IPS-11a (cell line): ENCODE results near the gene OR2H2.

Experiments used
- H3K4me3 ChIP-seq: one replicate; pipeline ENCODE4 v1.5.1; 2013; ENCODE audit warnings: low read depth, low read length, control low read depth

The OR2H2 gene

DNA sequence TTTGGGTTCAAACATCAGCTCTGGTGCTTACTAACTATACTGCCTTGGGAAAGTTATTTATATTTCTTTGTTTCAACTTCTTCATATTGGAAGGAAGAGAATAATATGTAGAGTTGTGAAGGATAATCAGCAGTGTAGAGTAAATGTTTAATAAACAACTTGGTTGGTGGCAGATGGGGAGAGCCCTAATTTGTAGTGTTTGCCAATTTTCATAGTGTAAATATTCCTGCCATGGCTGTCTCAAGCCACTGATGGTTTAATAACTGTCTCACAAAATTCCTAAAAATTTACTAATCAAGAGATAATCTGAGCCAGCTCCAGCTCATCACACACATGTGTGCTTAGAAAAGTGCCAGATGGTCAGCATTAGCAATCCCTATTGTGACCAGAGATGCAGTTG is at the start of gene OR2H2:
Gene OR2H2 (plus strand): TSS at position 301 of the 400 bp plus-strand sequence. CDS start 2,824 bp downstream, outside the sequence.
- no peak within 1 kb of the TSS for H3K4me3 ChIP-seq

DNA sequence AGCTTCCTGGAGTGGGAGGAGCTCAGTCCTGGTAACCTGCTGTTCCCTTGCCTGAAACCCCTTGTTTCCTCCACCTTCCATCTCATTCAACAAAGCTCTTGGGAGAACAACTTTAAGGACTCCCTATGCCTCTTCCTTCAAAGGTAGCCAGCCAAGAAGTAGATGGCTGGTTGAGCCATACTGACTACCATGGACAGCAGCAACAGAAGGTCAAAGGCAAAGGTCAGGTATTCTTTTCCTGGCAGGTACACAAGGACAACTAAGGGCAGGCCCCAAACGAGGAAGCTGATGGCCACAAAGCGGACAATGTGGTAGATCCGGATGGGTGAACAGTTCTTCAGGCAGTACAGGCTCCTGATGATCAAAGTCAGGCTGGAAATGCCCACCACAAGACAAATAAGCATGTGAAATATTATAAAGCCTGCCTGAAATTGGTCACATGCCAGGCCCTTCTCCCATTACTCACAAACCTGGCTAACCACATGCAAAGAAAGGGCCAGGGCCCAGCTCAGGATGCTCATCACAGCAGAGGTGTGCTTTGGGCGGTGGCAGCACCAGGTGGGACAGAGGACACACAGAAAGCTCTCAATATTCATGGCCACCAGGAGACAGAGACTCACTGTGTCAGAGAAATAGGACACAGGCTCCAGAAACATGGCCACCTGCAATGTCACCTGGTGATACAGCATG is 47.1 kb upstream of the OR2H2 start:
- no peak overlapping the region for H3K4me3 ChIP-seq

- H3K4me3 ChIP-seq = no peak overlapping the region
These were observed 37.3 kb upstream of the OR2H2 start for GRCh38 chr6:29547573-29547972.

- no peak overlapping the region for H3K4me3 ChIP-seq
These were observed 32.3 kb upstream of the OR2H2 start for GRCh38 chr6:29552512-29553051.

- H3K4me3 ChIP-seq = peak overlapping the region; percentile 31
These were observed 31.5 kb upstream of the OR2H2 start for GRCh38 chr6:29553268-29554057.

- H3K4me3 ChIP-seq = no peak overlapping the region
These were observed 30.2 kb upstream of the OR2H2 start for GRCh38 chr6:29554764-29555163.

- H3K4me3 ChIP-seq = no peak overlapping the region
These were observed 27.6 kb upstream of the OR2H2 start for GRCh38 chr6:29557320-29557719.

DNA sequence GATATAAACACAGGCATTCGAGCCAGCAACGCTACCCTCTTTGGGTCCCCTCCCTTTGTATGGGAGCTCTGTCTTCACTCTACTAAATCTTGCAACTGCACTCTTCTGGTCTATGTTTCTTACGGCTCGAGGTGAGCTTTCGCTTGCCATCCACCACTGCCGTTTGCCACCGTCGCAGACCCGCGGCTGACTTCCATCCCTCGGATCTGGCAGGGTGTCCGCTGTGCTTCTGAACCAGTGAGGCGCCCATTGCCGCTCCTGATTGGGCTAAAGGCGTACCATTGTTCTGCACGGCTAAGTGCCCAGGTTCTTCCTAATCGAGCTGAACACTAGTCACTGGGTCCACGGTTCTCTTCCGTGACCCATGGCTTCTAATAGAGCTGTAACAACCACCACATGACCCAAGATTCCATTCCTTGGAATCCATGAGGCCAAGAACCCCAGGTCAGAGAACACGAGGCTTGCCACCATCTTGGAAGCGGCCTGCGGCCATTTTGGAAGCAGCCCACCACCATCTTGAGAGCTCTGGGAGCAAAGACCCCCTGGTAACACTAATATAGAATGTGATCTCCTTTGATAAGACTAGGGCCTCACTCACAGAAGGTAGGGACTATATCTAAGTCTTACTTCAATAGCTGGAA is 26.4 kb upstream of the OR2H2 start:
- no peak overlapping the region for H3K4me3 ChIP-seq

- H3K4me3 ChIP-seq = no peak within 1 kb of the TSS
These were observed 25.2 kb upstream of the OR2H2 start, which contains the start of gene UBD for GRCh38 chr6:29559524-29560287. UBD (minus strand) TSS chr6:29559732; CDS start chr6:29559701, 31 bp downstream.

DNA sequence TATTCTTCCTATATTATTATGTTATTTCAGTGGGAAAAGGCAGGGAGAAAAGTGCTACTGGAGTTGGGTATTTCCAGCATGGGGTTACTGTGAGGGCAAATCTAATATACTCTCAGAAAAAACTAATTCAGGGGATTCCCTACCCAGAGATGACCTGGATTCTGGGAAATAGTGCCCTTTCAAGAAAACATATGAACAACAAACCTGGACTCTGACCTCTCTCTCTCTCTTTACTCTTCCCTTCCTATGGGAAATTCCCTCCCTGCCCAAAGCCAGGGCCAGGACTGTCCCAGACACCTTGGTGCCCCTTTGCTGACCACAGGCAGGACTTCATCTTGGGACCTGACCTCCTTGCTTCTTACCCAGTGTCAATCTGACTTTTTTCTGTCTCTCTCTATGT is 23.8 kb upstream of the OR2H2 start:
- no peak overlapping the region for H3K4me3 ChIP-seq

DNA sequence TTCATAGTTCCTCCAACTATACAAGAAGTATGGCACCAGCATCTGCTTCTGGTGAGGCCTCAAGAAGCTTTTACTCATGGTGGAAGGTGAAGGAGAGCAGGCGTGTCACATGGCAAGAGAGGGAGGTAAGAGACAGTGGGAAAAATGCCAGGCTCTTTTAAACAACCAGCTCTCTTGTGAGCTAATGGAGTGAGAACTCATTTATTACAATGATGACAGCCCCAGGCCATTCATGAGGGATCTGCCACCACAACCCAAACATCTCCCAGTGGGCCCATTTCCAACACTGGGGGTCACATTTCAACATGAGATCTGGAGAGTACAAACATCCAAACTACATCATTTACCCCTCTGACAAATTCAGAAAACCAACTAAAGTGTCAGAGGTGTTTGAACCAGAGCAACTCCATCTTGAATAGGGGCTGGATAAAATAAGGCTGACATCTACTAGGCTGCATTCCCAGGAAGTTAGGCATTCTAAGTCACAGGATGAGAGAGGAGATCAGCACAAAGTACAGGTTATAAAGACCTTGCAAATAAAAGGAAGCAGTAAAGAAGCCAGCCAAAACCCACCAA is 23.2 kb upstream of the OR2H2 start:
- no peak overlapping the region for H3K4me3 ChIP-seq

GRCh38 chr6:29563435-29563965 is 21.4 kb upstream of the OR2H2 start:
- no peak overlapping the region for H3K4me3 ChIP-seq

DNA sequence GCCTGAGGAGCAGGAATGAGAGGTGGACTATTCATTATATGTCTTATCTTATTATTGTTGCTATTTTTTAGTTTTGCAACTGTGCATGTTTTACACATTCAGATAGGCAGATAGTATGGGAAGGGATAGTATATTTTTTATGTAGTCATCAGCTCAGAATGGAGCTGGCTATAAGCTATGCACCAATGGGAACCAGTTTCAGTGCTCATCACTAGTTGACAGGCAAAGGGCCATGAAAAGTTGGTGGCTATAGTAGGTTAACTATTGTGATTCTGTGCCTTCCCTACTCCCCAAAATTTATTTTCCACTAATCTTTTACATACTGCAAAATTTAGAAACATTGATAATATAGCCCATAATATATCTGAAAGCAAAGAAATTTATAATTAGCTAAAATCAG is 20.0 kb upstream of the OR2H2 start:
- no peak overlapping the region for H3K4me3 ChIP-seq

DNA sequence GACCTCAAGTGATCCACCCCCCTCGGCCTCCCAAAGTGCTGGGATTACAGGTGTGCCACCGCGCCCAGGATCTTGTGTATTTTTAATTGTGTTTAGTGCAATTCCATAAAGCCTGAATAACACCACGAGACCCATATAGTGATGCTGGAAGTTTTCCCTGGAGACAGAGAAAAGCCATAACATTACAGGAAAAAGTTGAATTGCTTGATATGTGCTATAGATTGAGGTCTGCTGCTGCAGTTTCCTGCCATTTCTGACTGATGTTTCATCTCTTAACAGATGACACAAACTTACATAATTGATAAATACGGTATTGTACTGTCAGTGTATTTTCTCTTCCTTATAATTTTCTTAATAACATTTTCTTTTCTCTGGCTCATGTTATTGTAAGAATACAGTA is 18.1 kb upstream of the OR2H2 start:
- no peak overlapping the region for H3K4me3 ChIP-seq

DNA sequence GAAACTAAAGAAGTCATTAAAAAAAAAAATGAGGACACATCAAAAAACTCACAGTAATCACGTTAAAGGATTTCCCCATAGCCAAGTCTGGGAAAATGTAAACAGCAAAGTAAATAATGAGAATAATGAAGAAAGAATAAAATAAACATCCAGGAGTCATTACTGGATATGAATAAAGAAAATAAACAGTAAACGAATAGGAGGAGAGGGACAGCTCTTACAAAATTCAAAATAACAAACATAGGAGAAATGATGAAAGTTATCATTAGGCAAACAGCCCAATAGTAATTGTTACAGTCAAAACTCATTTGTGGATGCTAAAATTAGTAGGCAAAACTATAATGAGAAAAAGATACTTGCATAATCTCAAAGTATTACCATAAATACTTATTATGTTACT is 17.4 kb upstream of the OR2H2 start:
- H3K4me3 ChIP-seq = no peak overlapping the region

DNA sequence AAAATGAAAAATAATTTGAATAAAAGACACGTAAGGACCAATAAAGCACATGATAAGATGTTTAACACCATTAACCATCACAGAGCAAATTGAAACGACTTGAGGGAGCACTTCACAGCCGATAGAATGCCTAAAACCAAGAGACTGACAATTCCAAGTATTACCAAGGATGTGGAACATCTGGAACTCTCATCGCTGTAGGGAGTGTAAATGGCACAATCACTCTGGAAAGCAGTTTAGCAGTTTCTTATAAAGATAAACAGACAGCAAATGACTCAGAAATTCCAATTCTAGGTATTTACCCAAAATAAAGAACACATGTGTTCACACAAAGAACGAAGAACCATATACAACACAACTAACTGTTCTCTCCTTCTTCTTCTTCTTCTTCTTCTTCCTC is 16.9 kb upstream of the OR2H2 start:
- H3K4me3 ChIP-seq = no peak overlapping the region

DNA sequence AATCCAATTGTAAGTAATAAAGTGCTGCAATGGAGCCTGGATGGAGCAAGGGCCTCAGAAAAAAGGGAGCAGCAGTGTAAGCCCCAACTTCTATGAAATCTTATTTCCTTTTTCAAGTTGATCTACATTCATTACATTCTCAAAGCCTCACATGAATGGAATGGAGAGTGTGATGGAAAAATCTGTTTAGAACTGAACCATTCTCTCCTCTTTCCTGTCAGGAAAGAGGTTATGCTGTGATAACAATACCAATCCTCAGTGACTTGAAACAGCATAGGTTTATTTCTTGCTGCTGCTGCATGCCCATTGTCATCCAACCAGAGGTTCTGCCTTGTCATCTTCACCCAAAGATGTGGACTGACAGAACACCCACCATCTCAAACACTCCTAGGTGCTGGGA is 8.9 kb upstream of the OR2H2 start:
- H3K4me3 ChIP-seq = no peak overlapping the region

- H3K4me3 ChIP-seq = no peak overlapping the region
These were observed 7.4 kb upstream of the OR2H2 start for GRCh38 chr6:29577544-29577943.

DNA sequence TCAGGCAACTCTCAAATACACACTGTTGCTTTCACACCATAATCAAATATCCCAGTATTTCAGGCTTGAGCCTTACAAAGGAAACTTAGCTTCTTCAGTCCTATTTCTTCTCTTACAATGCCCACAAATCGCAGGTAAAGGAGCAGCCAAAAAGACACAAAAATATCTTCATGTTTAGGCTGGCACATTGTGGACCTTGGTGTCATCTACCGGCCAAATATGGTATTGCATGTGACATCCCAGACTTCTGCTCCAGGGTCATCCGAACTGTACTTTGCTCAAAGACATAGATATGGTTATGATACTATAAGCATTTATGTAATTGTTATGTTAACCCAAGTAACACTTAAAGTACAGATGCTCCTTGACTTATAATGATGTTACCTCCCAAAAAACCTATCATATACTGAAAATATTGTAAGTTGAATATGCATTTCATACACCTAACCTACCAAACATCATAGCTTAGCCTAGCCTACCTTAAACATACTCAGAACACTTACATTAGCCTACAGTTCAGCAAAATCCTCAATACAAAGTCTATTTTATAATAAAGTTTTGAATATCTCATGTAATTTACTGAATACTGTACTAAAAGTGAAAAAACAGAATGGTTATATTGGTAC is 4.6 kb downstream of the OR2H2 start:
- no peak overlapping the region for H3K4me3 ChIP-seq
